Endothelial cell of umbilical vein (primary cell): Measurements from ENCODE around the gene SEMA6C.

Source experiments
- FOS ChIP-seq: IDR thresholded peaks from 2 replicates; pipeline ENCODE4 v1.6.1; 2011; ENCODE audit warnings: mild to moderate bottlenecking, low read length, moderate library complexity, borderline replicate concordance; ENCODE audit not compliant: insufficient read depth
- GATA2 ChIP-seq: IDR thresholded peaks from 2 replicates; pipeline ENCODE4 v1.7.0; 2011; ENCODE audit warnings: low read depth, mild to moderate bottlenecking, moderate library complexity, mixed read lengths, low read length; ENCODE audit not compliant: insufficient read length, insufficient read depth
- POLR2A ChIP-seq: IDR thresholded peaks from 2 replicates; pipeline ENCODE4 v1.6.1; 2012; ENCODE audit warnings: low read depth, mild to moderate bottlenecking, control low read depth, low read length
- POLR2AphosphoS5 ChIP-seq: IDR thresholded peaks from 2 replicates; pipeline ENCODE4 v1.6.1; 2012; ENCODE audit warnings: low read depth, mild to moderate bottlenecking, control low read depth, low read length, moderate library complexity; ENCODE audit not compliant: insufficient read depth
- TF ChIP-seq, protein P1 (sequence below), 2 donors: IDR thresholded peaks; 1 replicate in 1 of 2; 2 replicates in 1 of 2; pipeline ENCODE4 v1.5.1; 2011; ENCODE audit warnings: low read length in 2 of 2, mild to moderate bottlenecking in 2 of 2, moderate library complexity in 2 of 2, control low read depth in 1 of 2, inconsistent platforms in 1 of 2, low read depth in 1 of 2; ENCODE audit not compliant: insufficient read depth in 1 of 2; ENCODE audit errors: extremely low read depth in 1 of 2

DNA sequence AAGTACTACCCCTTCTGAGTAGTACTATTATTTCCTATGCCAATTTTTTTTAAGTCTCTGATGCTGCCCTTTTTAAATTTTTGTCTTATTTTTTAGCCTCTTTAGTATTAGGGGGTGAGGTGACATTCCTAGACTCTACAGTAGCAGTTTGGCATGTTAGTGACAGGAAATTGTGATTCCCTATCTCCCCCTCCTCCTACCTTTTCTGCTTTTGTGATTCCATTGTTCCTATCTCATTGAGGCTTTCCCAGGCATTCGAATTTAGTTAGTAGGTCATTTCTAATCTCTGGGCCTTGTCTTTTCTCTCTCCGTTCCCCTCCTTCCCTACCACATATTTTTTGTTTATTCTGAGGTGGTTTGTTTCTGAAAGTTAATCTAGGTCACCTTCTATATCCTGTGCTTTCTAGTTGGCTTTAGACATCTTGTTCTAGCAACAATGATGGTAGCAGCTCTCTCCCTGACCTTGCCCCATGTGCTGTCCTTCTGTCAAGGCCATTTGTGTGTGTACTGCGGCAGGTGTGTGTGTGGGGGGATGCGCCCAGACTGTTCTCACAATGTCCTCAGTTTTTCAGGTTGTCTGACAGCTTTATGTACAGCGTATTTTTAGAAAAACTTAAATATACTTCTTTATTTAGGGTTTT lies 21.5 kb downstream of the SEMA6C start:
- TF ChIP-seq POLR2A (no peak), FOS (no peak), POLR2AphosphoS5 (no peak), GATA2 (no peak)
- TF ChIP-seq, protein P1, sequence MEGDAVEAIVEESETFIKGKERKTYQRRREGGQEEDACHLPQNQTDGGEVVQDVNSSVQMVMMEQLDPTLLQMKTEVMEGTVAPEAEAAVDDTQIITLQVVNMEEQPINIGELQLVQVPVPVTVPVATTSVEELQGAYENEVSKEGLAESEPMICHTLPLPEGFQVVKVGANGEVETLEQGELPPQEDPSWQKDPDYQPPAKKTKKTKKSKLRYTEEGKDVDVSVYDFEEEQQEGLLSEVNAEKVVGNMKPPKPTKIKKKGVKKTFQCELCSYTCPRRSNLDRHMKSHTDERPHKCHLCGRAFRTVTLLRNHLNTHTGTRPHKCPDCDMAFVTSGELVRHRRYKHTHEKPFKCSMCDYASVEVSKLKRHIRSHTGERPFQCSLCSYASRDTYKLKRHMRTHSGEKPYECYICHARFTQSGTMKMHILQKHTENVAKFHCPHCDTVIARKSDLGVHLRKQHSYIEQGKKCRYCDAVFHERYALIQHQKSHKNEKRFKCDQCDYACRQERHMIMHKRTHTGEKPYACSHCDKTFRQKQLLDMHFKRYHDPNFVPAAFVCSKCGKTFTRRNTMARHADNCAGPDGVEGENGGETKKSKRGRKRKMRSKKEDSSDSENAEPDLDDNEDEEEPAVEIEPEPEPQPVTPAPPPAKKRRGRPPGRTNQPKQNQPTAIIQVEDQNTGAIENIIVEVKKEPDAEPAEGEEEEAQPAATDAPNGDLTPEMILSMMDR (IDR thresholded peaks at IDR 0.05; ENCODE audit: extremely low read depth in 1 of 2, insufficient read depth in 1 of 2, low read depth in 1 of 2, low read length in 2 of 2) = no peak
